ENCODE data around the gene CPNE5.

CPNE5 gene

GRCh38 chr6:36838896-36839748 is at the start of gene CPNE5:
CPNE5 (minus strand) TSS chr6:36839444; CDS start chr6:36839377, 67 bp downstream.
- no peak for DNase-seq

- no peak for DNase-seq
Measured at GRCh38 chr6:36888115-36888643, 48.9 kb upstream of the CPNE5 start.

- no peak for DNase-seq
Measured at GRCh38 chr6:36886950-36887618, 47.8 kb upstream of the CPNE5 start.

- peak; percentile 97 to 98 for DNase-seq
Measured at GRCh38 chr6:36885461-36886401, 46.5 kb upstream of the CPNE5 start, which contains the start of gene C6orf89. C6orf89 (plus strand) TSS chr6:36885952; CDS start chr6:36899445, 13,493 bp downstream.

GRCh38 chr6:36884610-36885009 is 45.4 kb upstream of the CPNE5 start:
- DNase-seq = no peak

- no peak for DNase-seq
Measured at GRCh38 chr6:36875250-36875633, 36.0 kb upstream of the CPNE5 start.

- DNase-seq = peak; percentile 86 to 90
Measured at GRCh38 chr6:36874443-36875249, 35.4 kb upstream of the CPNE5 start, which contains the start of gene PPIL1. PPIL1 (minus strand) TSS chr6:36874803; CDS start chr6:36874772, 31 bp downstream.

- peak in 1 of 2 donors; percentile 22 for DNase-seq
Measured at GRCh38 chr6:36873612-36874442, 34.6 kb upstream of the CPNE5 start.

GRCh38 chr6:36873115-36873514 is 33.9 kb upstream of the CPNE5 start:
- DNase-seq = no peak

GRCh38 chr6:36871686-36872085 is 32.4 kb upstream of the CPNE5 start:
- DNase-seq = no peak

- DNase-seq = no peak
Measured at GRCh38 chr6:36867471-36868224, 28.4 kb upstream of the CPNE5 start.

GRCh38 chr6:36865835-36866234 is 26.6 kb upstream of the CPNE5 start:
- peak in 1 of 2 donors; percentile 6 for DNase-seq

- no peak for DNase-seq
Measured at GRCh38 chr6:36863670-36864540, 24.7 kb upstream of the CPNE5 start.

GRCh38 chr6:36862848-36863382 is 23.7 kb upstream of the CPNE5 start:
- DNase-seq = no peak

- DNase-seq = no peak
Measured at GRCh38 chr6:36862164-36862847, 23.1 kb upstream of the CPNE5 start.

- DNase-seq = no peak
Measured at GRCh38 chr6:36860126-36860525, 20.9 kb upstream of the CPNE5 start.

- DNase-seq = no peak
Measured at GRCh38 chr6:36858407-36858981, 19.2 kb upstream of the CPNE5 start.

GRCh38 chr6:36857325-36857724 is 18.1 kb upstream of the CPNE5 start:
- DNase-seq = no peak
